ENCODE data around the gene MEAF6. TPM values are rescaled to one million over a fixed set of nuclear protein-coding genes. Genes with fewer than 3 reads are reported as not detected.
"Not testable (repeated sequence)": the region's sequence is repeated elsewhere in the genome, so short reads cannot be mapped to it uniquely, and the experiment has no call there.

MEAF6 gene
- total and polyA plus RNA-seq, 4 donors = 42.4 to 54.1 (median 50.4) TPM

GRCh38 chr1:37539154-37539553 lies 24.6 kb upstream of the MEAF6 start:
- intact Hi-C loops (cut with DNase I); H3K4me1 ChIP-seq (ENCODE audit: control insufficient read depth in 1 of 2, insufficient read depth in 2 of 2, low read length in 2 of 2); H3K9me3 ChIP-seq (ENCODE audit: control insufficient read depth, low read length); H3K27ac ChIP-seq (ENCODE audit: low read depth in 1 of 2, low read length in 2 of 2); H3K27me3 ChIP-seq (ENCODE audit: control insufficient read depth in 1 of 2, insufficient read depth in 2 of 2, low read length in 1 of 2); ATAC-seq (ENCODE audit: low FRiP score); H3K36me3 ChIP-seq (ENCODE audit: control insufficient read depth in 1 of 2, insufficient read depth in 2 of 2, low read length in 1 of 2); H3K4me3 ChIP-seq (ENCODE audit: low read length in 2 of 2): not testable (repeated sequence)
- WGBS, 2 donors = 92 to 93% methylated on average over 10 of the region's 10 CpGs
- DNase-seq = peak in 1 of 2 donors; percentile 12

GRCh38 chr1:37537378-37537777 lies 22.8 kb upstream of the MEAF6 start:
- Histone ChIP-seq H3K4me3 (ENCODE audit: low read length in 2 of 2) (no peak overlapping the region), H3K36me3 (ENCODE audit: control insufficient read depth in 1 of 2, insufficient read depth in 2 of 2, low read length in 1 of 2) (peaks cover 3 to 8% of the 10 kb centered on the region in 2 donors), H3K9me3 (ENCODE audit: control insufficient read depth, low read length) (no peaks in the 10 kb centered on the region), H3K4me1 (ENCODE audit: control insufficient read depth in 1 of 2, insufficient read depth in 2 of 2, low read length in 2 of 2) (peaks cover 0 to 2% of the 10 kb centered on the region in 2 donors), H3K27ac (ENCODE audit: low read depth in 1 of 2, low read length in 2 of 2) (no peak overlapping the region), H3K27me3 (ENCODE audit: control insufficient read depth in 1 of 2, insufficient read depth in 2 of 2, low read length in 1 of 2) (no peaks in the 10 kb centered on the region)
- 51 to 52% methylated on average over 2 of the region's 2 CpGs for WGBS, 2 donors
- no peak for ATAC-seq (ENCODE audit: low FRiP score)
- intact Hi-C loops (cut with DNase I) = no loop called here
- DNase-seq = no peak

GRCh38 chr1:37533317-37534093 lies 18.9 kb upstream of the MEAF6 start:
- Histone ChIP-seq H3K27me3 (ENCODE audit: control insufficient read depth in 1 of 2, insufficient read depth in 2 of 2, low read length in 1 of 2) (no peaks in the 10 kb centered on the region), H3K4me1 (ENCODE audit: control insufficient read depth in 1 of 2, insufficient read depth in 2 of 2, low read length in 2 of 2) (peaks cover 0 to 2% of the 10 kb centered on the region in 2 donors), H3K27ac (ENCODE audit: low read depth in 1 of 2, low read length in 2 of 2) (peak overlapping the region in 1 of 2 donors; percentile 61), H3K36me3 (ENCODE audit: control insufficient read depth in 1 of 2, insufficient read depth in 2 of 2, low read length in 1 of 2) (peaks cover 0 to 8% of the 10 kb centered on the region in 2 donors), H3K4me3 (ENCODE audit: low read length in 2 of 2) (no peak overlapping the region), H3K9me3 (ENCODE audit: control insufficient read depth, low read length) (no peaks in the 10 kb centered on the region)
- WGBS, 2 donors = 82 to 84% methylated on average over 4 of the region's 4 CpGs
- intact Hi-C loops (cut with DNase I) = no loop called here
- ATAC-seq (ENCODE audit: low FRiP score) (no peak), DNase-seq (peak in 1 of 2 donors; percentile 11)

- H3K27ac ChIP-seq (ENCODE audit: low read depth in 1 of 2, low read length in 2 of 2); H3K4me3 ChIP-seq (ENCODE audit: low read length in 2 of 2); ATAC-seq (ENCODE audit: low FRiP score); H3K4me1 ChIP-seq (ENCODE audit: control insufficient read depth in 1 of 2, insufficient read depth in 2 of 2, low read length in 2 of 2); H3K9me3 ChIP-seq (ENCODE audit: control insufficient read depth, low read length); H3K36me3 ChIP-seq (ENCODE audit: control insufficient read depth in 1 of 2, insufficient read depth in 2 of 2, low read length in 1 of 2); intact Hi-C loops (cut with DNase I); H3K27me3 ChIP-seq (ENCODE audit: control insufficient read depth in 1 of 2, insufficient read depth in 2 of 2, low read length in 1 of 2): not testable (repeated sequence)
- WGBS, 2 donors = 89 to 94% methylated on average over 4 of the region's 4 CpGs
- peak in 1 of 2 donors; percentile 23 for DNase-seq
These were observed 18.0 kb upstream of the MEAF6 start for GRCh38 chr1:37532418-37533156.

GRCh38 chr1:37529888-37530287 lies 15.3 kb upstream of the MEAF6 start:
- H3K4me3 ChIP-seq (ENCODE audit: low read length in 2 of 2); intact Hi-C loops (cut with DNase I); ATAC-seq (ENCODE audit: low FRiP score); H3K9me3 ChIP-seq (ENCODE audit: control insufficient read depth, low read length); H3K27ac ChIP-seq (ENCODE audit: low read depth in 1 of 2, low read length in 2 of 2); H3K4me1 ChIP-seq (ENCODE audit: control insufficient read depth in 1 of 2, insufficient read depth in 2 of 2, low read length in 2 of 2); H3K36me3 ChIP-seq (ENCODE audit: control insufficient read depth in 1 of 2, insufficient read depth in 2 of 2, low read length in 1 of 2); H3K27me3 ChIP-seq (ENCODE audit: control insufficient read depth in 1 of 2, insufficient read depth in 2 of 2, low read length in 1 of 2): not testable (repeated sequence)
- DNase-seq = peak in 1 of 2 donors; percentile 7
- 82 to 96% methylated on average over 1 of the region's 1 CpG for WGBS, 2 donors

GRCh38 chr1:37519613-37520012 lies 5.0 kb upstream of the MEAF6 start:
- H3K27me3 ChIP-seq (ENCODE audit: control insufficient read depth in 1 of 2, insufficient read depth in 2 of 2, low read length in 1 of 2) = no peaks in the 10 kb centered on the region
- H3K27ac ChIP-seq (ENCODE audit: low read depth in 1 of 2, low read length in 2 of 2) = no peak overlapping the region
- no peaks in the 10 kb centered on the region for H3K4me1 ChIP-seq (ENCODE audit: control insufficient read depth in 1 of 2, insufficient read depth in 2 of 2, low read length in 2 of 2)
- no peak overlapping the region for H3K4me3 ChIP-seq (ENCODE audit: low read length in 2 of 2)
- ATAC-seq (ENCODE audit: low FRiP score) (no peak), DNase-seq (no peak)
- H3K36me3 ChIP-seq (ENCODE audit: control insufficient read depth in 1 of 2, insufficient read depth in 2 of 2, low read length in 1 of 2) = no peaks in the 10 kb centered on the region
- intact Hi-C loops (cut with DNase I) = no loop called here
- no peaks in the 10 kb centered on the region for H3K9me3 ChIP-seq (ENCODE audit: control insufficient read depth, low read length)

GRCh38 chr1:37518929-37519328 lies 4.4 kb upstream of the MEAF6 start:
- H3K9me3 ChIP-seq (ENCODE audit: control insufficient read depth, low read length); H3K36me3 ChIP-seq (ENCODE audit: control insufficient read depth in 1 of 2, insufficient read depth in 2 of 2, low read length in 1 of 2); H3K4me3 ChIP-seq (ENCODE audit: low read length in 2 of 2); H3K4me1 ChIP-seq (ENCODE audit: control insufficient read depth in 1 of 2, insufficient read depth in 2 of 2, low read length in 2 of 2); intact Hi-C loops (cut with DNase I); H3K27me3 ChIP-seq (ENCODE audit: control insufficient read depth in 1 of 2, insufficient read depth in 2 of 2, low read length in 1 of 2); H3K27ac ChIP-seq (ENCODE audit: low read depth in 1 of 2, low read length in 2 of 2); DNase-seq; ATAC-seq (ENCODE audit: low FRiP score): not testable (repeated sequence)
- 64 to 68% methylated on average over 15 of the region's 15 CpGs for WGBS, 2 donors

- 94 to 95% methylated on average over 9 to 30 of the region's 31 CpGs for WGBS, 2 donors
- H3K4me3 ChIP-seq (ENCODE audit: low read length in 2 of 2); H3K36me3 ChIP-seq (ENCODE audit: control insufficient read depth in 1 of 2, insufficient read depth in 2 of 2, low read length in 1 of 2); intact Hi-C loops (cut with DNase I); ATAC-seq (ENCODE audit: low FRiP score); DNase-seq; H3K27me3 ChIP-seq (ENCODE audit: control insufficient read depth in 1 of 2, insufficient read depth in 2 of 2, low read length in 1 of 2); H3K9me3 ChIP-seq (ENCODE audit: control insufficient read depth, low read length); H3K4me1 ChIP-seq (ENCODE audit: control insufficient read depth in 1 of 2, insufficient read depth in 2 of 2, low read length in 2 of 2); H3K27ac ChIP-seq (ENCODE audit: low read depth in 1 of 2, low read length in 2 of 2): not testable (repeated sequence)
These were observed 3.7 kb upstream of the MEAF6 start for GRCh38 chr1:37518241-37518640.

- Histone ChIP-seq H3K4me3 (ENCODE audit: low read length in 2 of 2) (no peak overlapping the region), H3K4me1 (ENCODE audit: control insufficient read depth in 1 of 2, insufficient read depth in 2 of 2, low read length in 2 of 2) (no peaks in the 10 kb centered on the region), H3K36me3 (ENCODE audit: control insufficient read depth in 1 of 2, insufficient read depth in 2 of 2, low read length in 1 of 2) (no peaks in the 10 kb centered on the region), H3K27ac (ENCODE audit: low read depth in 1 of 2, low read length in 2 of 2) (no peak overlapping the region), H3K27me3 (ENCODE audit: control insufficient read depth in 1 of 2, insufficient read depth in 2 of 2, low read length in 1 of 2) (no peaks in the 10 kb centered on the region), H3K9me3 (ENCODE audit: control insufficient read depth, low read length) (no peaks in the 10 kb centered on the region)
- DNase-seq (no peak), ATAC-seq (ENCODE audit: low FRiP score) (no peak)
- intact Hi-C loops (cut with DNase I) = no loop called here
- WGBS, 2 donors = 79 to 80% methylated on average over 1 of the region's 1 CpG
These were observed 3.0 kb upstream of the MEAF6 start for GRCh38 chr1:37517569-37517968.
